Suprapubic skin (tissue), 4 donors: ENCODE results near the gene TGFB1I1. TPM values are rescaled to one million over a fixed set of nuclear protein-coding genes. Genes with fewer than 3 reads are reported as not detected.
A peak's percentile ranks its signal among the peaks of the same experiment; 100 is the strongest.

ENCODE experiments used
- DNase-seq, 2 donors: peaks; one replicate each; pipeline ENCODE4 v3.0.0-alpha.2; 2019; ENCODE audit warnings: low spot score in 2 of 2
- H3K27ac ChIP-seq: fragments of 200-600 bp; sonication (generic); one replicate; pipeline ENCODE4 v1.5.1; 2019
- H3K27me3 ChIP-seq: fragments of 200-600 bp; sonication (generic); one replicate; pipeline ENCODE4 v1.5.1; 2019
- H3K36me3 ChIP-seq: fragments of 200-600 bp; sonication (generic); one replicate; pipeline ENCODE4 v1.5.1; 2019
- H3K4me1 ChIP-seq: fragments of 200-600 bp; sonication (generic); one replicate; pipeline ENCODE4 v1.5.1; 2019
- H3K4me3 ChIP-seq: fragments of 200-600 bp; sonication (generic); one replicate; pipeline ENCODE4 v1.5.1; 2019; ENCODE audit warnings: mild to moderate bottlenecking
- H3K9me3 ChIP-seq: fragments of 200-600 bp; sonication (generic); one replicate; pipeline ENCODE4 v1.5.1; 2019
- CTCF ChIP-seq, 2 donors: fragments of 200-600 bp in 1 of 2; fragments of 450-650 bp in 1 of 2; sonication (generic) in 1 of 2; IDR thresholded peaks; one replicate each; pipeline ENCODE4 v1.5.1; 2016 to 2019; ENCODE audit warnings: antibody characterized with exemption in 2 of 2, mild to moderate bottlenecking in 1 of 2, moderate library complexity in 1 of 2
- EP300 ChIP-seq: sonication (generic); formaldehyde crosslinking; IDR thresholded peaks from one replicate; pipeline ENCODE4 v1.6.1; 2017; ENCODE audit warnings: antibody characterized with exemption
- POLR2A ChIP-seq, 2 donors: fragments of 450-650 bp; IDR thresholded peaks; one replicate each; pipeline ENCODE4 v1.6.1; 2017; ENCODE audit warnings: antibody characterized with exemption in 2 of 2, mild to moderate bottlenecking in 2 of 2, moderate library complexity in 2 of 2
- POLR2AphosphoS5 ChIP-seq, 3 donors: sonication (generic); formaldehyde crosslinking; IDR thresholded peaks; one replicate each; pipeline ENCODE4 v1.6.1; 2017; ENCODE audit warnings: antibody characterized with exemption in 3 of 3
- whole genome bisulfite sequencing: methylation state at CpG from one replicate; pipeline ENCODE4 v1.1.5; 2018; 5-methylcytosine and 5-hydroxymethylcytosine counted together
- total RNA-seq, 4 donors: library from RNA; depleted of rRNA; stranded (reverse); fragments of >200 nt; gene quantifications; one replicate each; pipeline ENCODE4 v1.1.0, GENCODE V29; 2016

TGFB1I1 gene
- total RNA-seq, 4 donors from 2014 or later = 13.2 to 18.8 (median 14.6) TPM

- Histone ChIP-seq H3K27me3 (no peaks in the 10 kb centered on the region), H3K36me3 (peaks cover 29% of the 10 kb centered on the region), H3K9me3 (no peaks in the 10 kb centered on the region), H3K4me3 (peak overlapping the region; percentile 93), H3K27ac (peak overlapping the region; percentile 100), H3K4me1 (peaks cover 50% of the 10 kb centered on the region)
- TF ChIP-seq CTCF (IDR thresholded peaks at IDR 0.05) = no peak
- no peak for TF ChIP-seq POLR2A (IDR thresholded peaks at IDR 0.05)
- TF ChIP-seq POLR2AphosphoS5 (IDR thresholded peaks at IDR 0.05) = no peak
- no peak for TF ChIP-seq EP300
- WGBS = 6% methylated on average over 15 of the region's 61 CpGs
- peak; percentile 100 for DNase-seq
Observed at GRCh38 chr16:31459687-31460581, 12.0 kb upstream of the TGFB1I1 start.

GRCh38 chr16:31460582-31461002 lies 11.4 kb upstream of the TGFB1I1 start:
- no peaks in the 10 kb centered on the region for H3K27me3 ChIP-seq
- TF ChIP-seq EP300 = no peak
- TF ChIP-seq CTCF (IDR thresholded peaks at IDR 0.05) = peak; percentile 44 to 50
- TF ChIP-seq POLR2A (IDR thresholded peaks at IDR 0.05) = no peak
- no peak for TF ChIP-seq POLR2AphosphoS5 (IDR thresholded peaks at IDR 0.05)
- 35% methylated on average over 8 of the region's 8 CpGs for WGBS
- no peak overlapping the region for H3K27ac ChIP-seq
- peak in 1 of 2 donors; percentile 70 for DNase-seq
- H3K9me3 ChIP-seq = no peaks in the 10 kb centered on the region
- peaks cover 35% of the 10 kb centered on the region for H3K36me3 ChIP-seq
- H3K4me3 ChIP-seq = peak overlapping the region; percentile 93
- peaks cover 43% of the 10 kb centered on the region for H3K4me1 ChIP-seq

GRCh38 chr16:31461201-31461920 lies 10.6 kb upstream of the TGFB1I1 start:
- Histone ChIP-seq H3K4me1 (peaks cover 35% of the 10 kb centered on the region), H3K9me3 (no peaks in the 10 kb centered on the region), H3K4me3 (no peak overlapping the region), H3K27me3 (no peaks in the 10 kb centered on the region), H3K36me3 (peaks cover 43% of the 10 kb centered on the region), H3K27ac (no peak overlapping the region)
- TF ChIP-seq POLR2AphosphoS5 (IDR thresholded peaks at IDR 0.05) = no peak
- no peak for TF ChIP-seq POLR2A (IDR thresholded peaks at IDR 0.05)
- TF ChIP-seq EP300 = no peak
- no peak for TF ChIP-seq CTCF (IDR thresholded peaks at IDR 0.05)
- peak in 1 of 2 donors; percentile 60 for DNase-seq
- 85% methylated on average over 9 of the region's 10 CpGs for WGBS

DNA sequence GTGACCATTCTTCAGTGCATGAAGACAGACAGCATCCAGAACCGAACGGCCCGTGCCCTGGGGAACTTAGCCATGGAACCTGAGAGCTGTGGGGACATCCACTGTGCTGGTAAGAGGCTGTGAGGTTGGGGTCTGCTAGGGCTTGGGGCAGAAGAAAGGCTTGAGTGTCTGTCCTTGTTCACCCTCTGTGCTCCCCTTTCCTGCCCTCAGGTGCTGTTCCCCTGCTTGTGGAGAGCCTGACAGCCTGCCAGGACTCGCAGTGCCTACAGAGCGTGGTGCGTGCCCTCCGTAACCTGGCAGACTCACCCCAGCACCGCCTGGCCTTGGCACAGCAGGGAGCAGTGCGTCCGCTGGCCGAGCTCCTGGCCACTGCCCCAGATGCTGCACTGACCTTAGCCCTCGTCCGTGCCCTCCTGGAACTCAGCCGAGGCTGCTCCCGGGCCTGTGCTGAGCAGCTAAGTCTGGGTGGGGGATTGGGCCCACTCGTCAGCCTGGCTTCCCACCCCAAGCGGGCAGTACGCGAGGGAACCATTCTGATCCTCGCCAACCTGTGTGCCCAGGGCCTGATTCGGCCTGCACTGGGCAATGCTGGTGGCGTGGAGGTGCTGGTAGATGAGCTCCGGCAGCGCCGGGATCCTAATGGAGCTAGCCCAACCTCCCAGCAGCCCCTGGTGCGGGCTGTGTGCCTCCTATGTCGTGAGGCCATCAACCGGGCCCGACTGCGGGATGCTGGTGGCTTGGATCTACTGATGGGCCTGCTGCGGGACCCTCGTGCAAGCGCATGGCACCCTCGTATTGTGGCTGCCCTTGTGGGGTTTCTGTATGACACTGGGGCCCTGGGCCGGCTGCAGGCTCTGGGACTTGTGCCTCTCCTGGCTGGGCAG lies 9.8 kb upstream of the TGFB1I1 start:
- TF ChIP-seq CTCF (IDR thresholded peaks at IDR 0.05) (no peak), POLR2A (IDR thresholded peaks at IDR 0.05) (no peak), POLR2AphosphoS5 (IDR thresholded peaks at IDR 0.05) (no peak), EP300 (no peak)
- no peaks in the 10 kb centered on the region for H3K27me3 ChIP-seq
- peaks cover 49% of the 10 kb centered on the region for H3K36me3 ChIP-seq
- peak in 1 of 2 donors; percentile 67 for DNase-seq
- H3K27ac ChIP-seq = no peak overlapping the region
- peaks cover 27% of the 10 kb centered on the region for H3K4me1 ChIP-seq
- H3K4me3 ChIP-seq = no peak overlapping the region
- no peaks in the 10 kb centered on the region for H3K9me3 ChIP-seq
- WGBS = 88% methylated on average over 10 of the region's 35 CpGs
